ENCODE measurements around the gene CFC1. TPM values are rescaled to one million over a fixed set of nuclear protein-coding genes. Genes with fewer than 3 reads are reported as not detected.
A peak's percentile ranks its signal among the peaks of the same experiment; 100 is the strongest.
"Not testable (repeated sequence)": the region's sequence is repeated elsewhere in the genome, so short reads cannot be mapped to it uniquely, and the experiment has no call there.

CFC1 gene
- total RNA-seq, 1 donor from 2014 or later = not detected

DNA sequence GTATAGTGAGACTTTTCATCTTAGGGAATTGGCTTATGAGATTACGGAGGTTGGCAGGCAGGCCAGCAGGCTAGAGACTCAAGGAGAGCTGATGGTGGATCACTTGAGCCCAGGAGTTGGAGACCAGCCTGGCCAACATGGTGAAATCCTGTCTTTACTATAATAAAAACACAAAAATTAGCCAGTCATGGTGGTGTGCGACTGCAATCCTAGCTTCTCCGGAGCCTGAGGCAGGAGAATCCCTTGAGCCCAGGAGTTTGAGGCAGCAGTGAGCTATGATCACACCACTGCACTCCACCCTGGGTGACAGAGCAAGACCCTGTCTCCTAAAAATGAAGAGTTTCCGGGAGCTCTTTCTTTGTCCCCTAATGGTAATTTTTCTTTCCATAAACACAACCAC is 14.6 kb downstream of the CFC1 start:
- not testable (repeated sequence) for ATAC-seq; DNase-seq (ENCODE audit: low spot score)

DNA sequence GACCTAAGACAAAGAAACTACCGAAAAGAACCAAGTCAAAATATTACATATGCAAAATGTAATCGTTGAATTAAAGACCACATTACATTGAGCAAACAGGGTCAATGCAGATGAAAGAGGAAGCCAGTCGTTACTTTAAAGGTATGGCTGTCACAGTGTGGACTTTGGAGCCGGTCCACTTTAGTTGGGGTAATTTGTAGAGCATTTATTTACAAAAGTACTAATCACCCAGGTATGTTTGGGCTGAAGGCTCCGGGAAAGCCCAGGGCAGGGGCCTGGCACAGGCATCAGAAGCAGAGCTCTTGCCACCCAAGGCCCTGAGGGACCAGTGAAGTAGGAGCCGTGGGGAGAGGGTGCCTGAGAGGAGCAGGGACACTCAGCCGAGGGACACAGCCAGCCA is 15.8 kb downstream of the CFC1 start:
- not testable (repeated sequence) for DNase-seq (ENCODE audit: low spot score); ATAC-seq

- ATAC-seq; DNase-seq (ENCODE audit: low spot score): not testable (repeated sequence)
Measured at GRCh38 chr2:130582970-130583369, 16.4 kb downstream of the CFC1 start.

- not testable (repeated sequence) for DNase-seq (ENCODE audit: low spot score)
Measured at GRCh38 chr2:130581491-130581890, 17.9 kb downstream of the CFC1 start.

DNA sequence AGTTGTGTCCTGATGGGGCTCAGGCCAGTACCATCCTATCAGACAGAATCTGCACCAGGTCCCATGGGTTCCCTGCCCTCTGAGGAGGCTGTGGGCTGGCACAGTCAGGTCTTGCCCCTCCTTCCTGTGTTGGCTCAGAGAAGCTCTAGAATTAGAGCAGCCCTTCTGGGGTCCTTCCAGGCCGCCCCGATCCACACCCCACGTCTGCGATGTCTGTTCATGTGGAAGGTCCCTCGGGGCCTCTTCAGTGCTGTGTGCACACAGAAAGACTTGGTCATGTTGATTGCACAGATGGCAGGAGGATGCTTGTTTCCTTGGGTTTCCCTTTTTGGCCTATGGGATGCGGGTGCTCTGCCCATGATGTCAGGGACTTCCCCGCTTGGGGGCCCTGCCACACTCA is 20.3 kb downstream of the CFC1 start:
- not testable (repeated sequence) for ATAC-seq; DNase-seq (ENCODE audit: low spot score)

More at GRCh38 chr2:130581491-130581890, 17.9 kb downstream of the CFC1 start:
- not testable (repeated sequence) for ATAC-seq

DNA sequence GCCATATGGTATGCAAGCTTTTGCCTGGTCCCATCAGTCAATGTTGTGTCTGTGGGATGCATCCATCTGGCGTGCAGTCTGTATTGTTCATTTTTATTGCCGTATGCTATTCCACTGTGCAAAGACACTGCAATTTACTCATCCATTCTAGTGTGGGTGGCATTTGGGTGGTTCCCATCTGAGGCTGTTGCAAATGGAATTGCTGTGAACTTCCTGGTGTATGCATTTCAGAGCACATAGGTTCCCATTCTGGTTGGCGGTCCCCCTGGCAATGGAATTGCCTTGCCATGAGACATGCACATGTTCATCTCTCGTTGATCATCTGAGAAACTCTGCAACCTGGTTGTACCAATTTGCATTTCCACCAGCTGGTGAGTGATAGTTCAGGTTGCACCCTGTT is 21.8 kb downstream of the CFC1 start:
- not testable (repeated sequence) for ATAC-seq; DNase-seq (ENCODE audit: low spot score)

DNA sequence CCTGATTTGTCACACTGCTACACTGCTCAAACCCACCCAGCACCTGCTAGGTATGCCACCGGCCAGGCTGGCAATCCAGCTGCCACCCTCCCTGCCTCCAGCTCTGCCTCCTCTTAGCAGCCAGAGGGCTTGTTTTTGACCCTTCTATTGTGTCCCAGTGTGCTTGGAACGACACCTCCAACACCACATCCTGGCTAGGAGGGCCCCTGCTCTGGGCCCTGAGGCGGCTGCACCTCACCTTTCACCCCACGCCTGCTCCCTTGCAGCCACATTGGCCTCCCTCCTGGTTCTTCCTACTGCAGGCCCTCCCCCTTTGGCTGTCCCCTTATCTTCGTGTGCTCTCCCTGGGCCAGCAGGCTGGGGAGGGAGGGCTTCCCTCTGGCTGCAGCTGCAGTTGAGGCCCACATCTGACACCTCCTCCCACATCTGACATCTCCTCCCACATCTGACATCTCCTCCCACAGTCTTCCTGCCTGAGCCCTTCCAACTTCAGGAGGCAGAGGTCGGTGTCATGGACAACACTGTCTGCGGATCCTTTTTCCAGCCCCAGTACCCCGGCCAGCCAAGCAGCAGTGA is 23.1 kb downstream of the CFC1 start:
- not testable (repeated sequence) for DNase-seq (ENCODE audit: low spot score)
- peak; percentile 27 for ATAC-seq

- ATAC-seq; DNase-seq (ENCODE audit: low spot score): not testable (repeated sequence)
Measured at GRCh38 chr2:130574230-130574629, 25.1 kb downstream of the CFC1 start.

- not testable (repeated sequence) for DNase-seq (ENCODE audit: low spot score); ATAC-seq
Measured at GRCh38 chr2:130571929-130572328, 27.4 kb downstream of the CFC1 start.

GRCh38 chr2:130566165-130566564 is 33.2 kb downstream of the CFC1 start:
- ATAC-seq; DNase-seq (ENCODE audit: low spot score): not testable (repeated sequence)

- DNase-seq (ENCODE audit: low spot score); ATAC-seq: not testable (repeated sequence)
Measured at GRCh38 chr2:130556441-130556840, 42.9 kb downstream of the CFC1 start.

DNA sequence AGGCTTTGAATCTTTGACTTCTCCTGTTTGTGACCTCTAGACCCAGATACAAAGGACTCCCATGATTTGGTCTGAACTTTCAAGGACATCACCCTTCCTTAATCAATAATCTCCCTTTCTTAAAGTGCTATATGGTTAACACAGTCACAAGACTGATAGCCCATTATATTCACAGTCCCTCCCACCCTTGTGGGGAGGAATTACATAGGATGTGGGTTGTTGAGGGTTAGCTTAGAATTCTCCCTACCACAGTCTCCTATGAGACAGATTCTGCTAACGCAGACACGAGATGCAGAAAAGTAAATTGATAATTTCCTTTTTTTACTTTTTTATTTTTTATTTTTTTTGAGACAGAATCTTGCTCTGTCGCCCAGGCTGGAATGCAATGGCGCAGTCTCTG is 45.2 kb downstream of the CFC1 start:
- ATAC-seq; DNase-seq (ENCODE audit: low spot score): not testable (repeated sequence)

- DNase-seq (ENCODE audit: low spot score); ATAC-seq: not testable (repeated sequence)
Measured at GRCh38 chr2:130549475-130549874, 49.9 kb downstream of the CFC1 start.

DNA sequence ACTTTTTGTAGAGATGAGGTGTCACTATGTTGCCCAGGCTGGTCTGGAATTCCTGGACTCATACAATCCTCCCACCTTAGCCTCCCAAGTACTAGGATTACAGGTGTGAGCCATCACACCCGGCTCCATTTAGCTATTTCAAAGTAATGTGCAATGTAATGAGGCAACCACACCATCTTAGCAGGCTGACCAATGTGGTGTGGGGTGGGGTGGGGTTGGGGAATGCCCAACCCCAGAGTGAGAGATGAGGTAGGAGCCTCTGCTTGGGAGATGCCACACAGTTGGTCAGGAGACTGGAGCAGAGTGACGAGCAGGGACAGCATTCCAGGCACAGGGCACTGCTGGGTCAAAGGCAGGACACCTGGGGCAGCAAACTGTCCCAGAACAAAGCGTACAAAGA is 51.0 kb downstream of the CFC1 start:
- ATAC-seq; DNase-seq (ENCODE audit: low spot score): not testable (repeated sequence)

DNA sequence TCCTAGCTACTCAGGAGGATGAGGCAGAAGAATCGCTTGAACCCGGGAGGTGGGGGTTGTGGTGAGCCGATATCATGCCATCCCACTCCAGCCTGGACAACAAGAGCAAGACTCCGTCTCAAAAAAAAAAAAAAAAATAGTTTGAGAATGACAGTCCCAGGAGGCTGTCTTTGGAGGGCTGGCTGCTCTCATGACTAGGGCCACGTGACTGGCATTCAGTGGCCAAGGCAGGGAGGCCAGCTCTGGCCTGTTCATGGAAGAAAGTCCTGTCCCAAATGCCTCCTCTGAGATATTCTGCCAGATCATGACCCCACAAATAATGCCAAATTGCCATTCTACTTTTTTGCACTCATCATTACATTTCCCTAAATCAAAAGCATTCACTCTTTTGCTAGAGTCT is 54.4 kb downstream of the CFC1 start:
- DNase-seq (ENCODE audit: low spot score); ATAC-seq: not testable (repeated sequence)

DNA sequence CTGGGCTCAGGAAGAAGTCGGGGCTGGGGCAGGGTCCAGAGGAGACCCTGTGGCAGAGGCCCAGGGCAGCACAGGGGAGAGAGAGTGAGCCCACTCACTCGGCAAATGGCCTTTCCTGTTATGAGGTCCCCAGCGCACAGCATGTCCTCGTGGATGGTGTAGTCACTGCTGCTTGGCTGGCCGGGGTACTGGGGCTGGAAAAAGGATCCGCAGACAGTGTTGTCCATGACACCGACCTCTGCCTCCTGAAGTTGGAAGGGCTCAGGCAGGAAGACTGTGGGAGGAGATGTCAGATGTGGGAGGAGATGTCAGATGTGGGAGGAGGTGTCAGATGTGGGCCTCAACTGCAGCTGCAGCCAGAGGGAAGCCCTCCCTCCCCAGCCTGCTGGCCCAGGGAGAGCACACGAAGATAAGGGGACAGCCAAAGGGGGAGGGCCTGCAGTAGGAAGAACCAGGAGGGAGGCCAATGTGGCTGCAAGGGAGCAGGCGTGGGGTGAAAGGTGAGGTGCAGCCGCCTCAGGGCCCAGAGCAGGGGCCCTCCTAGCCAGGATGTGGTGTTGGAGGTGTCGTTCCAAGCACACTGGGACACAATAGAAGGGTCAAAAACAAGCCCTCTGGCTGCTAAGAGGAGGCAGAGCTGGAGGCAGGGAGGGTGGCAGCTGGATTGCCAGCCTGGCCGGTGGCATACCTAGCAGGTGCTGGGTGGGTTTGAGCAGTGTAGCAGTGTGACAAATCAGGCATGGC is 55.4 kb downstream of the CFC1 start:
- peak; percentile 23 for ATAC-seq
- DNase-seq (ENCODE audit: low spot score) = not testable (repeated sequence)

GRCh38 chr2:130542789-130543188 is 56.6 kb downstream of the CFC1 start:
- DNase-seq (ENCODE audit: low spot score); ATAC-seq: not testable (repeated sequence)

Other genes with a start within 250 kb of the CFC1 start
- 45.6 TPM for gene PTPN18, start 243.5 kb downstream of the CFC1 start, total RNA-seq
- not detected for gene POTEI, start 90.2 kb downstream of the CFC1 start, total RNA-seq
- not detected for gene CFC1B, start 78.4 kb downstream of the CFC1 start, total RNA-seq
- not detected for gene POTEJ, start 11.9 kb upstream of the CFC1 start, total RNA-seq
- gene GPR148, start 129.5 kb upstream of the CFC1 start, total RNA-seq = not detected
- gene AMER3, start 156.0 kb upstream of the CFC1 start, total RNA-seq = not detected
- 1.3 TPM for gene ARHGEF4, start 237.3 kb upstream of the CFC1 start, total RNA-seq

All from left lobe of liver (tissue), 2 donors.